IMR-90 (cell line): ENCODE data around the gene ARL5C. TPM values are rescaled to one million over a fixed set of nuclear protein-coding genes. Genes with fewer than 3 reads are reported as not detected.

Experiments
- ATAC-seq: fragments of 200-7000 bp; cut with Tn5 transposase; 2 replicates; pipeline ENCODE4 v1.9.1; 2020; ENCODE audit warnings: low read depth, mild to moderate bottlenecking, moderate library complexity
- BruUV-seq: library from RNA; stranded (reverse); fragments of 400-500 nt; replicated peaks from 2 replicates; lab custom pipeline; 2021; lab: Mats Ljungman, UMichigan
- CTCF ChIA-PET: fragments of 300-600 bp; formaldehyde crosslinking; extraction: SDS; loops from one replicate; lab custom pipeline; 2021; ENCODE audit warnings: antibody characterized with exemption; lab: Yijun Ruan, JAX
- POLR2A ChIA-PET: fragments of 300-600 bp; sonication (Branson Sonifier 250); formaldehyde crosslinking; loops from one replicate; lab custom pipeline; 2022; ENCODE audit warnings: antibody characterized with exemption; ENCODE audit not compliant: unreplicated experiment; lab: Charles Lee
- DNase-seq: peaks from one replicate; pipeline ENCODE4 v3.0.0; 2013
- H2AFZ ChIP-seq: replicated peaks from 2 replicates; pipeline ENCODE3; 2013; ENCODE audit warnings: low read length, mild to moderate bottlenecking; ENCODE audit not compliant: poor library complexity
- H2AK5ac ChIP-seq: 2 replicates; pipeline ENCODE4 v1.6.1; 2013; ENCODE audit warnings: low read depth, low read length, inconsistent platforms
- H2AK9ac ChIP-seq: replicated peaks from 2 replicates; pipeline ENCODE3; 2013; ENCODE audit warnings: mild to moderate bottlenecking, low read depth, low read length, moderate library complexity; ENCODE audit not compliant: poor library complexity
- H2BK120ac ChIP-seq: 2 replicates; pipeline ENCODE4 v1.6.1; 2013; ENCODE audit warnings: low read depth, low read length, inconsistent platforms
- H2BK15ac ChIP-seq: 3 replicates; pipeline ENCODE4 v1.6.1; 2013; ENCODE audit warnings: low read depth, low read length, inconsistent platforms
- H2BK20ac ChIP-seq: 2 replicates; pipeline ENCODE4 v1.6.1; 2013; ENCODE audit warnings: low read depth, mild to moderate bottlenecking, inconsistent platforms, low read length, moderate library complexity
- H2BK5ac ChIP-seq: 2 replicates; pipeline ENCODE4 v1.6.1; 2013; ENCODE audit warnings: mild to moderate bottlenecking, low read depth, low read length, inconsistent platforms; ENCODE audit not compliant: poor library complexity, severe bottlenecking
- H3K14ac ChIP-seq: replicated peaks from 2 replicates; pipeline ENCODE4 v1.6.1; 2013; ENCODE audit warnings: low read depth, low read length, inconsistent platforms
- H3K18ac ChIP-seq: 2 replicates; pipeline ENCODE4 v1.6.1; 2013; ENCODE audit warnings: low read depth, low read length, control low read depth
- H3K23ac ChIP-seq: 2 replicates; pipeline ENCODE4 v1.6.1; 2013; ENCODE audit warnings: low read depth, low read length, inconsistent platforms
- H3K27ac ChIP-seq: 2 replicates; pipeline ENCODE4 v1.5.1; 2013; ENCODE audit warnings: mild to moderate bottlenecking, control low read depth, low read length; ENCODE audit not compliant: insufficient read depth
- H3K27me3 ChIP-seq: 2 replicates; pipeline ENCODE4 v1.6.1; 2013; ENCODE audit warnings: low read length; ENCODE audit not compliant: control insufficient read depth, insufficient read depth
- H3K36me3 ChIP-seq: 2 replicates; pipeline ENCODE4 v1.6.1; 2013; ENCODE audit warnings: low read length, mixed read lengths; ENCODE audit not compliant: control insufficient read depth, insufficient read depth
- H3K4ac ChIP-seq: 2 replicates; pipeline ENCODE4 v1.6.1; 2013; ENCODE audit warnings: low read depth, low read length, inconsistent platforms
- H3K4me1 ChIP-seq: 2 replicates; pipeline ENCODE4 v1.6.1; 2013; ENCODE audit warnings: low read length, mixed read lengths; ENCODE audit not compliant: control insufficient read depth, insufficient read depth
- H3K4me2 ChIP-seq: 2 replicates; pipeline ENCODE4 v1.6.1; 2013; ENCODE audit warnings: low read depth, mild to moderate bottlenecking, control low read depth, low read length, moderate library complexity
- H3K4me3 ChIP-seq: 2 replicates; pipeline ENCODE4 v1.5.1; 2013; ENCODE audit warnings: low read depth, mild to moderate bottlenecking, control low read depth, low read length, moderate library complexity; ENCODE audit not compliant: insufficient read depth
- H3K56ac ChIP-seq: 2 replicates; pipeline ENCODE4 v1.6.1; 2013; ENCODE audit warnings: low read length, inconsistent platforms; ENCODE audit not compliant: insufficient read depth; ENCODE audit errors: extremely low read depth
- H3K79me1 ChIP-seq, 2 experiments: 2 replicates each; pipeline ENCODE4 v1.6.1; 2013; ENCODE audit warnings: low read length in 2 of 2, inconsistent platforms in 1 of 2, low read depth in 1 of 2
- H3K9ac ChIP-seq: 2 replicates; pipeline ENCODE4 v1.6.1; 2013; ENCODE audit warnings: low read depth, low read length, control low read depth
- H3K9me1 ChIP-seq: 2 replicates; pipeline ENCODE4 v1.6.1; 2013; ENCODE audit warnings: low read length, inconsistent platforms; ENCODE audit not compliant: insufficient read depth
- H3K9me3 ChIP-seq: 2 replicates; pipeline ENCODE4 v1.6.1; 2013; ENCODE audit warnings: low read length; ENCODE audit not compliant: control insufficient read depth, insufficient read depth
- H4K20me1 ChIP-seq: 2 replicates; pipeline ENCODE4 v1.6.1; 2013; ENCODE audit warnings: low read length, inconsistent platforms; ENCODE audit not compliant: insufficient read depth
- H4K5ac ChIP-seq: 2 replicates; pipeline ENCODE4 v1.6.1; 2013; ENCODE audit warnings: mild to moderate bottlenecking, low read depth, low read length, control low read depth
- H4K8ac ChIP-seq, 2 experiments: 2 replicates each; pipeline ENCODE4 v1.6.1; 2013; ENCODE audit warnings: low read depth in 2 of 2, low read length in 2 of 2, control low read depth in 1 of 2, inconsistent platforms in 1 of 2
- H4K91ac ChIP-seq: 2 replicates; pipeline ENCODE4 v1.6.1; 2013; ENCODE audit warnings: low read depth, low read length, inconsistent platforms; ENCODE audit not compliant: insufficient read depth
- BHLHE40 ChIP-seq: fragments of 150-350 bp; IDR thresholded peaks from 2 replicates; pipeline ENCODE4 v1.6.1; 2016; ENCODE audit warnings: mild to moderate bottlenecking, low read depth, low read length
- CEBPB ChIP-seq: IDR thresholded peaks from 2 replicates; pipeline ENCODE4 v1.6.1; 2012; ENCODE audit warnings: low read depth, low read length, improper control_type of control experiment
- CHD1 ChIP-seq: IDR thresholded peaks from 2 replicates; pipeline ENCODE4 v1.6.1; 2012; ENCODE audit warnings: low read depth, low read length, improper control_type of control experiment
- CTCF ChIP-seq: conservative IDR thresholded peaks from 2 replicates; pipeline ENCODE4 v1.5.1; 2012; ENCODE audit warnings: mild to moderate bottlenecking, low read depth, low read length, improper control_type of control experiment
- ELK1 ChIP-seq: fragments of 150-350 bp; IDR thresholded peaks from 2 replicates; pipeline ENCODE4 v1.6.1; 2016; ENCODE audit warnings: low read depth, mild to moderate bottlenecking, low read length, moderate library complexity, borderline replicate concordance
- FOS ChIP-seq: fragments of 150-350 bp; IDR thresholded peaks from 2 replicates; pipeline ENCODE4 v1.6.1; 2016; ENCODE audit warnings: low read depth, low read length
- MAFK ChIP-seq: IDR thresholded peaks from 2 replicates; pipeline ENCODE4 v1.6.1; 2012; ENCODE audit warnings: low read depth, low read length, improper control_type of control experiment
- MAZ ChIP-seq: IDR thresholded peaks from 2 replicates; pipeline ENCODE4 v1.6.1; 2012; ENCODE audit warnings: low read depth, mild to moderate bottlenecking, low read length, improper control_type of control experiment, moderate library complexity, borderline replicate concordance
- MXI1 ChIP-seq: IDR thresholded peaks from 2 replicates; pipeline ENCODE4 v1.6.1; 2012; ENCODE audit warnings: low read depth, mild to moderate bottlenecking, low read length, moderate library complexity, borderline replicate concordance
- NFE2L2 ChIP-seq: fragments of 150-350 bp; IDR thresholded peaks from 2 replicates; pipeline ENCODE4 v1.6.1; 2016; ENCODE audit warnings: low read depth, mild to moderate bottlenecking, low read length
- POLR2A ChIP-seq: IDR thresholded peaks from 2 replicates; pipeline ENCODE4 v1.6.1; 2012; ENCODE audit warnings: mild to moderate bottlenecking, low read depth, low read length
- RAD21 ChIP-seq: IDR thresholded peaks from 2 replicates; pipeline ENCODE4 v1.6.1; 2012; ENCODE audit warnings: low read length, improper control_type of control experiment
- RCOR1 ChIP-seq: IDR thresholded peaks from 2 replicates; pipeline ENCODE4 v1.6.1; 2012; ENCODE audit warnings: mild to moderate bottlenecking, low read length, improper control_type of control experiment; ENCODE audit not compliant: insufficient replicate concordance
- RFX5 ChIP-seq: IDR thresholded peaks from 2 replicates; pipeline ENCODE4 v1.8.0; 2012; ENCODE audit warnings: low read depth, mild to moderate bottlenecking, low read length, moderate library complexity
- SMC3 ChIP-seq: fragments of 150-350 bp; IDR thresholded peaks from 2 replicates; pipeline ENCODE4 v1.6.1; 2016; ENCODE audit warnings: low read depth, mild to moderate bottlenecking, antibody characterized with exemption, low read length, moderate library complexity
- USF2 ChIP-seq: fragments of 150-350 bp; IDR thresholded peaks from 2 replicates; pipeline ENCODE4 v1.6.1; 2017; ENCODE audit warnings: mild to moderate bottlenecking, antibody characterized with exemption, low read length, low read depth
- WGBS, 2 experiments: methylation state at CpG; one replicate each; pipeline versions ENCODE4 v1.1.5 to v1.1.7; 2013; ENCODE audit warnings: missing lambda C conversion rate in 2 of 2; ENCODE audit not compliant: insufficient read length in 1 of 2; ENCODE audit errors: extremely low coverage in 2 of 2; 5-methylcytosine and 5-hydroxymethylcytosine counted together
- dilution Hi-C: fragments of 300-500 bp; cut with HindIII; formaldehyde crosslinking; loops from one replicate; pipeline ENCODE4 v1.14.3; 2018; ENCODE audit warnings: low sequenced_read_pairs; ENCODE audit not compliant: unreplicated experiment
- in situ Hi-C: fragments of 300-500 bp; cut with MboI; formaldehyde crosslinking; loops from 3 replicates; pipeline ENCODE4 v1.14.3; 2019; ENCODE audit warnings: low sequenced_read_pairs, inconsistent platforms, mixed read lengths
- intact Hi-C: fragments of 100-400 bp; cut with micrococcal nuclease; formaldehyde crosslinking; loops from 2 replicates; pipeline ENCODE4 v1.10.0; 2022
- polyA plus RNA-seq, 3 experiments: library from polyadenylated mRNA; depleted of rRNA; stranded (reverse); fragments of >200 nt; gene quantifications; 2 replicates each; pipeline ENCODE4 v1.2.3, GENCODE V29; 2012; ENCODE audit warnings: low replicate concordance in 1 of 3
- total RNA-seq: library from RNA; depleted of rRNA; stranded (reverse); fragments of >200 nt; gene quantifications from 2 replicates; pipeline ENCODE4 v1.2.3, GENCODE V29; 2012

ARL5C gene
- total and polyA plus RNA-seq, 2 of the 4 experiments (the other 2 are of a cell fraction) = not detected

GRCh38 chr17:39116224-39116623, 49.7 kb downstream of the ARL5C start:
- ChIA-PET CTCF (no interaction called here), POLR2A (no interaction called here)
- Histone ChIP-seq H2BK5ac (no peak overlapping the region), H3K27ac (no peak overlapping the region), H2AFZ (no peak overlapping the region), H3K4ac (no peak overlapping the region), H4K20me1 (no peaks in the 10 kb centered on the region), H3K18ac (no peak overlapping the region), H4K5ac (no peak overlapping the region), H2BK20ac (no peak overlapping the region), H3K4me2 (no peak overlapping the region), H3K9ac (no peak overlapping the region), H3K4me1 (peaks cover 7% of the 10 kb centered on the region), H3K14ac (no peak overlapping the region), H3K9me1 (peaks cover 13% of the 10 kb centered on the region), H3K36me3 (no peaks in the 10 kb centered on the region), H3K23ac (no peak overlapping the region), H3K56ac (no peak overlapping the region), H4K8ac (no peak overlapping the region), H3K27me3 (peaks cover 18% of the 10 kb centered on the region), H4K91ac (no peak overlapping the region), H3K4me3 (no peak overlapping the region), H2AK9ac (no peak overlapping the region), H2AK5ac (no peak overlapping the region), H3K9me3 (peaks cover 4% of the 10 kb centered on the region; the same call in 1 of the 2 replicates), H3K79me1 (no peaks in the 10 kb centered on the region), H2BK15ac (no peak overlapping the region), H2BK120ac (no peak overlapping the region)
- intact Hi-C loops (no loop called here), dilution Hi-C loops (no loop called here), in situ Hi-C loops (no loop called here)
- DNase-seq (no peak), ATAC-seq (no peak)
- no TSS peak for BruUV-seq
- WGBS, 2 experiments = no CpG with 5 or more reads among the region's 3 CpGs
- TF ChIP-seq POLR2A (no peak), BHLHE40 (no peak), MXI1 (no peak), RCOR1 (no peak), RFX5 (no peak), CTCF (no peak), SMC3 (no peak), MAFK (no peak), USF2 (no peak), CHD1 (no peak), FOS (no peak), MAZ (no peak), RAD21 (no peak), NFE2L2 (no peak), ELK1 (no peak), CEBPB (no peak)
